Measurements from ENCODE around the gene CCNG2. TPM values are rescaled to one million over a fixed set of nuclear protein-coding genes. Genes with fewer than 3 reads are reported as not detected.

Gene CCNG2
- total RNA-seq, 1 donor from 2014 or later, result 30.6 TPM

DNA sequence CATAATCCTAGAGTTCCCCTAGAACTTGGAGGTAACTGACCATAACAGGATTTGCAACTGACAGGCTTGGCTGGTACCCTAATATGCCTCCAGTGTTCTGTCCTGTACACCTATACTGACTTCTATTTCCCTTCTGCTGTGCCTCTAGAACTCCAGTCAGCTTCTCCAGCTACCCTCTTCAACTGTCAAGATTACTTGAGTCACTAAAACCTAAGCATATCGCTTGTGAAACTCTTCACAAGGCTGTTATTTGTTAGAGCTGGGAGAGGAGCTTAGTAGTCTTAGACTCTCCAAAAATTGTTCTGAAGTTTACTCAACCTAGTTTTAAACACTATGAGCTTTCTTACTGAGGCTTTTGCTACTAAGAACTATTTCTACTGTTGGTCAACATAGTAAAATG is 52.0 kb downstream of the CCNG2 start:
- DNase-seq, result no peak

DNA sequence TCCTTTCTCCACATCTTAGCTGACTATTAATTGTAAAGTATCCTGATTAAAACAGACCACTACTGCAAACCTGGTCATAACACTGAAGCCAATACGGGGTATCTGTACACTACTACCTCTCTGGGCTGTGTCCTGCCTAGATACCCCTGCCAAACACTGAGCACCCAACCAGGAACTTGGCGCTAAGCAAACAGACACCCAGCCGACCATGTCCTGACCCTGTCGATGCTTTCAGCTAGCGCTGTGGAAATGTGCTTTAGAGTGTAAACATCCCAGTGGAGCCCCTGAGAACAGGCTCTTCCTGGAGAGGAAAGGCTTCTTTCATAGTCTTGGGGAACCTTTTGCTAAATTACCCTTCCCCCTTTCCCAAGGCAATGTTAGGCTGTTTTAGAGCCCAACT is 52.9 kb downstream of the CCNG2 start:
- DNase-seq, result no peak

- DNase-seq, result no peak
Observed at GRCh38 chr4:77215107-77215506, 58.1 kb downstream of the CCNG2 start.

DNA sequence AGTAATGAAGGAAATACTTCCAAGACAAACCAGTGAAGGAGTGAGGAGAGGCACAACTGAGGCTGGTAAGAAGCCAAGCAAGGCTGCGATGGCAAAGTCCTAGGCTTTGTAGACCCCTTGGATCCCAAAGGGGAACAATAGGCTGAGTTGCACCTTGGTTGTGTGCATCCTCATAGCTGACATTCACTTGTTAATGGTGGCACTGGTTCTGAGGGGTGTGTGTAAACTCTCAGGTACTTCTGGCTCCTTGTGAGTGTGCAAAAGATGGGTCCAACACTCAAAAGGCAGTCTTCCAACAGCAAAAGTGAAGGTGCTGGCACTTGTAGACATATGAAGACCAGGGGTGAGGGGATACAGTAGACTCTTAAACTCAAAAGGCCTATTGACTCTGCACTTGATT is 60.5 kb downstream of the CCNG2 start:
- DNase-seq, result no peak

DNA sequence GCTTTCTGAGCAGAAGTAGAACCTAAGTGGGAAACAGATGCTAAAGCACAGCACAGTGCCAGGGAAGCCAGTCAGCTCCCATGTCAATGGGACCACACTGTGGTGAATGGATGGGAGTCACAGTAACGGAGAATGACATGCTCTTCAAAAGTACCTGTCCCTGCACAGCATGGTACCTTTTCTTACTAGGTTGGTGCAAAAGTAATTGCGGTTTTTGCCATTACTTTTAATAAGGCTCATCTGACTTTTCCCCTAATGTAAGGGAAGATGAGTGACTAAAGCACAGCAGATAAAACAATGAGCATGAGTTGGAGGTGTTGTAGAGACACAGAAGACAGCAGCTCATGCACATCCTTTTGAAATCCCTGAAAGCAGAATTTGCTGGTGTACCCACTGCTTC is 62.3 kb downstream of the CCNG2 start:
- DNase-seq, result no peak

Other genes starting within 250 kb of the CCNG2 start
- 160 and 179 TPM in 2 replicates for gene SEPTIN11, start 207.5 kb upstream of the CCNG2 start, total RNA-seq
- gene CCNI, start 81.2 kb upstream of the CCNG2 start, total RNA-seq, result 94.8 and 164 TPM in 2 replicates